RWPE1 (cell line): ENCODE results near the gene EPS8L2.

Source experiments
- CTCF ChIA-PET: fragments of 350-600 bp; sonication (Branson Sonifier 250); formaldehyde crosslinking; extraction: SDS; loops from one replicate; lab custom pipeline; 2021; lab: Yijun Ruan, JAX
- POLR2A ChIA-PET: fragments of 400-600 bp; formaldehyde crosslinking; extraction: SDS; loops from one replicate; lab custom pipeline; 2020; ENCODE audit warnings: antibody characterized with exemption; ENCODE audit not compliant: low non-redundant PET; lab: Yijun Ruan, JAX
- DNase-seq: peaks from one replicate; pipeline ENCODE4 v3.0.0; 2012; ENCODE audit warnings: low spot score
- H3K27ac ChIP-seq: fragments of 450-650 bp; 2 replicates; pipeline ENCODE4 v1.5.1; 2017
- CTCF ChIP-seq: fragments of 450-650 bp; conservative IDR thresholded peaks from 2 replicates; pipeline ENCODE4 v1.5.1; 2017; ENCODE audit warnings: low read depth, mild to moderate bottlenecking

EPS8L2 gene

GRCh38 chr11:769887-770641 lies 64.0 kb downstream of the EPS8L2 start:
- no peak for DNase-seq
- no peak for TF ChIP-seq CTCF
- CTCF ChIA-PET: no interaction called here
- peak overlapping the region; percentile 95 for H3K27ac ChIP-seq
- POLR2A ChIA-PET: interaction anchor here (0.5 kb wide), 1 partner anchor 44 kb away, joined by 3 read pairs; no protein-coding TSS in a partner anchor

- no peak for TF ChIP-seq CTCF
- ChIA-PET CTCF (interaction anchor here (0.8 kb wide), 1 partner anchor 12 kb away, joined by 3 read pairs; no protein-coding TSS in a partner anchor), POLR2A (interaction anchor here (0.5 kb wide), 1 partner anchor 45 kb away, joined by 3 read pairs; no protein-coding TSS in a partner anchor)
- DNase-seq: no peak
- H3K27ac ChIP-seq: peak overlapping the region; percentile 95
Observed at GRCh38 chr11:770642-771616, 64.9 kb downstream of the EPS8L2 start.

GRCh38 chr11:771617-772204 lies 65.7 kb downstream of the EPS8L2 start:
- POLR2A ChIA-PET: no interaction called here
- peak overlapping the region; percentile 95 for H3K27ac ChIP-seq
- CTCF ChIA-PET: interaction anchor here (0.8 kb wide), 1 partner anchor 11 kb away, joined by 3 read pairs; no protein-coding TSS in a partner anchor

GRCh38 chr11:772429-773390 lies 66.7 kb downstream of the EPS8L2 start:
- ChIA-PET POLR2A (no interaction called here), CTCF (no interaction called here)
- DNase-seq: no peak
- TF ChIP-seq CTCF: no peak
- peak overlapping the region; percentile 81 for H3K27ac ChIP-seq

More at GRCh38 chr11:771617-772204, 65.7 kb downstream of the EPS8L2 start:
- DNase-seq: no peak
- no peak for TF ChIP-seq CTCF

GRCh38 chr11:773425-773824 lies 67.4 kb downstream of the EPS8L2 start:
- DNase-seq: no peak
- ChIA-PET CTCF (interaction anchor here (0.6 kb wide), 2 partner anchors 18 to 133 kb away, joined by 4 read pairs; no protein-coding TSS in a partner anchor), POLR2A (no interaction called here)
- H3K27ac ChIP-seq: peak overlapping the region; percentile 81
- TF ChIP-seq CTCF: no peak
